ENCODE data around the gene OGA.

- TF ChIP-seq SP2 (IDR thresholded peaks at IDR 0.05; ENCODE audit: low read length): no peak
- no peak for TF ChIP-seq FOSL1 (IDR thresholded peaks at IDR 0.05; ENCODE audit: insufficient read depth, low read depth, low read length)
- TF ChIP-seq CTCF (IDR thresholded peaks at IDR 0.05; ENCODE audit: control extremely low read depth in 1 of 3, insufficient read depth in 1 of 3, low read depth in 1 of 3, low read length in 3 of 3): no peak
- TF ChIP-seq GTF2F1 (IDR thresholded peaks at IDR 0.05; ENCODE audit: borderline replicate concordance, low read depth, low read length): no peak
- no peak for TF ChIP-seq EZH2 (IDR thresholded peaks at IDR 0.05; ENCODE audit: low read depth, low read length, severe bottlenecking)
- TF ChIP-seq KDM4A (IDR thresholded peaks at IDR 0.05; ENCODE audit: low read depth, low read length, severe bottlenecking): no peak
- no peak for TF ChIP-seq SUZ12 (IDR thresholded peaks at IDR 0.05; ENCODE audit: low read length)
- TF ChIP-seq CBX5 (IDR thresholded peaks at IDR 0.05; ENCODE audit: low read depth, low read length): no peak
- TF ChIP-seq TAF7 (optimal IDR thresholded peaks at IDR 0.05; ENCODE audit: borderline replicate concordance, low read depth, low read length): no peak
- no peak for TF ChIP-seq PHF8 (conservative IDR thresholded peaks at IDR 0.05; ENCODE audit: low read depth, low read length)
Measured at GRCh38 chr10:101758858-101759257, 59.4 kb downstream of the OGA start.

Data from H1 (cell line).